K562 (cell line): ENCODE data around the gene RNF126. TPM values are rescaled to one million over a fixed set of nuclear protein-coding genes. Genes with fewer than 3 reads are reported as not detected.

Source experiments
- CEBPG ChIP-seq, 3 experiments: fragments of 200-800 bp in 1 of 3; sonication (Bioruptor generic) in 1 of 3; sonication (generic) in 1 of 3; formaldehyde crosslinking in 1 of 3; IDR thresholded peaks in 2 of 3; conservative IDR thresholded peaks in 1 of 3; 2 replicates each; pipeline versions ENCODE4 v1.6.1 to v1.8.0; 2016 to 2022; ENCODE audit warnings: missing compliant biosample characterization in 2 of 3, missing genetic modification characterization in 2 of 3, mild to moderate bottlenecking in 1 of 3, missing genetic modification reagents in 1 of 3
- EGR1 ChIP-seq: fragments of 450-650 bp; conservative IDR thresholded peaks from 2 replicates; pipeline ENCODE4 v1.6.1; 2017; ENCODE audit warnings: mild to moderate bottlenecking
- NFYB ChIP-seq: IDR thresholded peaks from 2 replicates; pipeline ENCODE4 v1.6.1; 2011; ENCODE audit warnings: mild to moderate bottlenecking, moderate library complexity; ENCODE audit not compliant: insufficient read length; ENCODE audit errors: extremely low read depth
- SMAD4 ChIP-seq: fragments of 250-450 bp; sonication (Bioruptor Pico); conservative IDR thresholded peaks from 2 replicates; pipeline ENCODE4 v1.8.0; 2021; ENCODE audit warnings: inconsistent platforms, mild to moderate bottlenecking, moderate library complexity
- polyA plus RNA-seq, 8 experiments: library from polyadenylated mRNA; depleted of rRNA in 4 of 8; stranded (reverse) in 5 of 8; unstranded in 3 of 8; fragments of >200 nt; fragmentation: Nextera tagmentation in 2 of 8; fragmentation: Illumina TruSeq in 1 of 8; extraction: Ambion mirVana in 2 of 8; extraction: Trizol in 1 of 8; gene quantifications; 2 replicates each; pipeline versions ENCODE4 v1.2.1 to v1.2.3, GENCODE V29; 2011 to 2014; ENCODE audit warnings: inconsistent platforms in 1 of 8, missing spikeins in 1 of 8
- total RNA-seq, 7 experiments: library from RNA; depleted of rRNA in 6 of 7; stranded (reverse); fragments of >200 nt in 6 of 7; fragmentation: Illumina TruSeq in 2 of 7; extraction: Trizol in 2 of 7; gene quantifications; 2 replicates each; pipeline versions ENCODE4 v1.2.1 to v1.2.3, GENCODE V29; 2011 to 2021; ENCODE audit warnings: low replicate concordance in 1 of 7
- TF ChIP-seq, protein P1 (sequence below), 2 experiments: fragments of 450-650 bp; conservative IDR thresholded peaks; 2 replicates each; pipeline ENCODE4 v1.6.1; 2017; ENCODE audit warnings: mild to moderate bottlenecking in 2 of 2, moderate library complexity in 2 of 2
- TF ChIP-seq, protein P2 (sequence below), 2 experiments: IDR thresholded peaks; 2 replicates each; pipeline ENCODE4 v1.6.1; 2011; ENCODE audit warnings: borderline replicate concordance in 1 of 2, control low read depth in 1 of 2, low read depth in 1 of 2, low read length in 1 of 2, mild to moderate bottlenecking in 1 of 2, mixed read lengths in 1 of 2, moderate library complexity in 1 of 2; ENCODE audit not compliant: insufficient read depth in 1 of 2, insufficient read length in 1 of 2, poor library complexity in 1 of 2, severe bottlenecking in 1 of 2; ENCODE audit errors: extremely low read depth in 1 of 2
- TF ChIP-seq, protein P3 (sequence below): fragments of 450-650 bp; formaldehyde crosslinking; IDR thresholded peaks from 2 replicates; pipeline ENCODE4 v1.4.0; 2022; ENCODE audit warnings: mild to moderate bottlenecking, moderate library complexity

RNF126 gene
- total and polyA plus RNA-seq, 9 of the 15 experiments (the other 6 are each of a cell fraction or from before 2014, with no cell fraction given) = 0.27 to 101 (median 12.3) TPM

DNA sequence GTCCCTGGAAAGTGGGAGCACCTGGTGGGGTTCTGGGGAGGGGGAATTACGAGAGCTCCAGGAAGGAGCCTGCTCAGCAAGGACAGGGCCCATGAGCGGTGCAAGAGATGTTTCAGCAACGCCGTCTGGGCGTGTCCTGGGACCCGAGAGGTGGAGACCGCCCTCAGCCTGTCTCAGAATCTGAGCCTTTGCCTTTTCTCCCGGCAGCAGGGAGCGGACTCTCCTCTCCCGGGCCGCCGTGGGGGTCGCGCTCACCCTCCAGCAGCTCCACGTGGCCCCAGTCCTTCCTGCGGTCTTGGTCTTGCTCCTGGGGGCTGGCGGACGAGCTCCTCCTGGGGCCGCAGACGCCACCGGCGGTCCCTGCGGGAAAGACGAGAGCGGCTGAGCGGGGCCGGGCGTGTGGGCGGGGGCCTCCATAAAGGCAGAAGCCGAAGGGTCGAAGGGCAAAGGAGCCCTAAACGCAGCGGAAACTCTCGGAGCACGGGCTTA, 30.4 kb downstream of the RNF126 start (continued):
- TF ChIP-seq SMAD4 (CRISPR knock-in tag) (0 out of 2 replicates have a peak, but pooled peaks have one; percentile 39), NFYB (no peak), CEBPG (CRISPR knock-in tag; IDR thresholded peaks at IDR 0.05) (peak; percentile 33; the same call in 1 of the 2 replicates), CEBPG (tag; conservative IDR thresholded peaks at IDR 0.05 in 1 of 2, IDR thresholded peaks at IDR 0.05 in 1 of 2) (no peak), EGR1 (peak; percentile 81)
- TF ChIP-seq, protein P1, sequence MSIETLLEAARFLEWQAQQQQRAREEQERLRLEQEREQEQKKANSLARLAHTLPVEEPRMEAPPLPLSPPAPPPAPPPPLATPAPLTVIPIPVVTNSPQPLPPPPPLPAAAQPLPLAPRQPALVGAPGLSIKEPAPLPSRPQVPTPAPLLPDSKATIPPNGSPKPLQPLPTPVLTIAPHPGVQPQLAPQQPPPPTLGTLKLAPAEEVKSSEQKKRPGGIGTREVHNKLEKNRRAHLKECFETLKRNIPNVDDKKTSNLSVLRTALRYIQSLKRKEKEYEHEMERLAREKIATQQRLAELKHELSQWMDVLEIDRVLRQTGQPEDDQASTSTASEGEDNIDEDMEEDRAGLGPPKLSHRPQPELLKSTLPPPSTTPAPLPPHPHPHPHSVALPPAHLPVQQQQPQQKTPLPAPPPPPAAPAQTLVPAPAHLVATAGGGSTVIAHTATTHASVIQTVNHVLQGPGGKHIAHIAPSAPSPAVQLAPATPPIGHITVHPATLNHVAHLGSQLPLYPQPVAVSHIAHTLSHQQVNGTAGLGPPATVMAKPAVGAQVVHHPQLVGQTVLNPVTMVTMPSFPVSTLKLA (conservative IDR thresholded peaks at IDR 0.05) = peak; percentile 71 to 84; a peak in 3 of 4 replicates
- TF ChIP-seq, protein P2, sequence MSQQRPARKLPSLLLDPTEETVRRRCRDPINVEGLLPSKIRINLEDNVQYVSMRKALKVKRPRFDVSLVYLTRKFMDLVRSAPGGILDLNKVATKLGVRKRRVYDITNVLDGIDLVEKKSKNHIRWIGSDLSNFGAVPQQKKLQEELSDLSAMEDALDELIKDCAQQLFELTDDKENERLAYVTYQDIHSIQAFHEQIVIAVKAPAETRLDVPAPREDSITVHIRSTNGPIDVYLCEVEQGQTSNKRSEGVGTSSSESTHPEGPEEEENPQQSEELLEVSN (IDR thresholded peaks at IDR 0.05; ENCODE audit: borderline replicate concordance in 1 of 2, extremely low read depth in 1 of 2, insufficient read depth in 1 of 2, insufficient read length in 1 of 2, low read depth in 1 of 2, low read length in 1 of 2, poor library complexity in 1 of 2, severe bottlenecking in 1 of 2) = peak in 1 of 2 experiments; percentile 9
- TF ChIP-seq, protein P3, sequence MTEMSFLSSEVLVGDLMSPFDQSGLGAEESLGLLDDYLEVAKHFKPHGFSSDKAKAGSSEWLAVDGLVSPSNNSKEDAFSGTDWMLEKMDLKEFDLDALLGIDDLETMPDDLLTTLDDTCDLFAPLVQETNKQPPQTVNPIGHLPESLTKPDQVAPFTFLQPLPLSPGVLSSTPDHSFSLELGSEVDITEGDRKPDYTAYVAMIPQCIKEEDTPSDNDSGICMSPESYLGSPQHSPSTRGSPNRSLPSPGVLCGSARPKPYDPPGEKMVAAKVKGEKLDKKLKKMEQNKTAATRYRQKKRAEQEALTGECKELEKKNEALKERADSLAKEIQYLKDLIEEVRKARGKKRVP = no peak
